BE2C (cell line): ENCODE data around the gene TBX3.
A peak's percentile ranks its signal among the peaks of the same experiment; 100 is the strongest.

Experiments
- DNase-seq: peaks from one replicate; pipeline ENCODE4 v3.0.0-alpha.2; 2020
- H3K27me3 ChIP-seq: fragments of 250-450 bp; sonication (Bioruptor Pico); 2 replicates; pipeline ENCODE4 v1.5.1; 2020; ENCODE audit warnings: mild to moderate bottlenecking
- H3K36me3 ChIP-seq: fragments of 250-450 bp; sonication (Bioruptor Pico); 2 replicates; pipeline ENCODE4 v1.5.1; 2020; ENCODE audit warnings: mild to moderate bottlenecking
- H3K4me1 ChIP-seq: fragments of 250-450 bp; sonication (Bioruptor Pico); 2 replicates; pipeline ENCODE4 v1.5.1; 2020
- H3K4me3 ChIP-seq: 2 replicates; pipeline ENCODE4 v1.5.1; 2011; ENCODE audit warnings: low read depth, low read length
- H3K9me3 ChIP-seq: fragments of 250-450 bp; sonication (Bioruptor Pico); 2 replicates; pipeline ENCODE4 v1.5.1; 2020
- TF ChIP-seq, protein P1 (sequence below): IDR thresholded peaks from 2 replicates; pipeline ENCODE4 v1.5.1; 2012; ENCODE audit warnings: mild to moderate bottlenecking, low read depth, low read length

The TBX3 gene

DNA sequence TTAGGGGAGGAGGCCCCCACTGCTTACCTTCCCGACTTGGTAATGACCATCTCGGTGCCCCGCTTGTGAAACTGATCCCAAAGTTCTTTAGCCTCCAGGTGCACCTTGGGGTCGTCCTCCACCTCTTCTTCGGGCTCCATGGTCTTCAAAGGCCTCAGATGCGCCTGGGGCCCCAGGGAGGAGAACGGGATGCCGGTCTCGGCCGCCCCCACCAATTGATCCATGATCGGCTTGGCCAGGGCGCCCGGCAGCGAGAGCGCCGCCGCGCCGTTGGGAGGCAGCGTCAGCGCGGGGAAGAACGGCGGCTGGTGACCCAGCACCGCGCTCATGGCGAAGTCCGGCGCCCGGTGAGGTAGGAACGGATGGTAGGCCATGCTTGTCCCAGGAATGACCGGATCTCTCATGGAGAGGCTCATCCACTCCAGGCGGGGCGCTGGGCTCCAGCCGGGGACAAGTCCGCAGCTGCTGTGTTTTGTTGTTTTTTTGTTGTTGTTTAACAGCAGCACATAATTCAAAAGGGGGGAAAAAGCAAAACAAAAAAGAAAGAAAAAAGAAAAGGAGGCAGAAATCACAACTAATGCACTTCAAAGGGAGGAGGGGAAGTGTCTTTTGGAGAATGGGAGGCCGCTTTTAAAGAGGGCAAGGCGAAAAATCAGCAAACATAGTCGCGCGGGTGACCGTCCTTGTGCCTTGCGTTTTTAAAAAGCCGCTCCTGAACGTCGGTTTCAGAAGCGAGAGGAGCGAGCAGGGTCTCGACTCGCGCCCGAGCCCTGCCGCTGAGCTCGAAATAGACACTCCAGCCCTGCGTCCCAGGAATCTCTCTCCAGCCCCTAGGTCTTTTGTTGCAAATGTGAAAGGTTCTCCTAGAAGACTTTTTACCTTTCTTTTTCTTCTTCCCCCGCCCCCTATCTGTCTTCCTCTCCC lies 928 bp downstream of the TBX3 start:
- peak overlapping the region; percentile 91 for H3K4me3 ChIP-seq
- H3K36me3 ChIP-seq = peaks cover 47% of the 10 kb centered on the region
- no peak for DNase-seq
- H3K4me1 ChIP-seq = peaks cover 5% of the 10 kb centered on the region
- no peaks in the 10 kb centered on the region for H3K9me3 ChIP-seq
- no peaks in the 10 kb centered on the region for H3K27me3 ChIP-seq
- TF ChIP-seq, protein P1, sequence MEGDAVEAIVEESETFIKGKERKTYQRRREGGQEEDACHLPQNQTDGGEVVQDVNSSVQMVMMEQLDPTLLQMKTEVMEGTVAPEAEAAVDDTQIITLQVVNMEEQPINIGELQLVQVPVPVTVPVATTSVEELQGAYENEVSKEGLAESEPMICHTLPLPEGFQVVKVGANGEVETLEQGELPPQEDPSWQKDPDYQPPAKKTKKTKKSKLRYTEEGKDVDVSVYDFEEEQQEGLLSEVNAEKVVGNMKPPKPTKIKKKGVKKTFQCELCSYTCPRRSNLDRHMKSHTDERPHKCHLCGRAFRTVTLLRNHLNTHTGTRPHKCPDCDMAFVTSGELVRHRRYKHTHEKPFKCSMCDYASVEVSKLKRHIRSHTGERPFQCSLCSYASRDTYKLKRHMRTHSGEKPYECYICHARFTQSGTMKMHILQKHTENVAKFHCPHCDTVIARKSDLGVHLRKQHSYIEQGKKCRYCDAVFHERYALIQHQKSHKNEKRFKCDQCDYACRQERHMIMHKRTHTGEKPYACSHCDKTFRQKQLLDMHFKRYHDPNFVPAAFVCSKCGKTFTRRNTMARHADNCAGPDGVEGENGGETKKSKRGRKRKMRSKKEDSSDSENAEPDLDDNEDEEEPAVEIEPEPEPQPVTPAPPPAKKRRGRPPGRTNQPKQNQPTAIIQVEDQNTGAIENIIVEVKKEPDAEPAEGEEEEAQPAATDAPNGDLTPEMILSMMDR = no peak

- Histone ChIP-seq H3K27me3 (no peaks in the 10 kb centered on the region), H3K9me3 (no peaks in the 10 kb centered on the region), H3K4me3 (peak overlapping the region; percentile 91), H3K36me3 (peaks cover 55% of the 10 kb centered on the region), H3K4me1 (peaks cover 8% of the 10 kb centered on the region)
- DNase-seq = no peak
- TF ChIP-seq, protein P1 = no peak
Observed at GRCh38 chr12:114682106-114682784, 1.7 kb downstream of the TBX3 start.

DNA sequence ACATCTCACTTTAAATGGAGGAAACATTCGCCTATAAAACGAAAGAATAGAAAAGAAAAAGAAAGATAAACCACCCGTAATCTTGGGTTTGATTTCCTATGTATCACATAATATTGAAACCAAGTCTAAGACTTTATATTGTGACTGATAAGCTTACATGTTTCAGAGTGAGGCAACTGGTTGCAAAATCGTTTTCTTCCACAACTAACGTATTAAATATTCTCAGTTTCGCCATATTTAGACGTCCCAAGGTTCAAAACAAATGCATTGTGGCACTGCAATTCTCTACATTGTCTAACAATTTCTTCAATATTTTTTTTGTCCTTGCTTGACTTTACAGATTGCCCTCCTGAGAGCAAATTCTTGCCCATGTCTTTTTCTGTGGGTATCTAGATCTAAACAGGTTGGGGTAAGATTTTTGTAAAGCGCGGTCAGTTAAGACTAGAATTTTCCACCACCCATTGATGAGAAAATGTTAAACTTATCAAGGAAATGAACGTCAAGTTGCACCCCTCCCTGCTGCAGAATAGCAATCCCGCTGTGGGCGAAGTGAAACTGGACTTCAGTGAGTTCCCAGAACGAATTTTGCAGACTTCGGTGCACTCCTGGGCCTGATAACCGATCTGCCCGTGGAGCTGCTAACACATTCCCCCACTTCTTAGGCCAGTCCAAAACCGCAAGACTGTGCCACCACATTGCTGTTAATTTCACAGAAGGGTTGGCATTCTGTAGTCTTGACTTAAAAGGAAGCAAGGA lies 2.7 kb downstream of the TBX3 start:
- no peaks in the 10 kb centered on the region for H3K27me3 ChIP-seq
- DNase-seq = no peak
- H3K4me3 ChIP-seq = peak overlapping the region; percentile 91
- TF ChIP-seq, protein P1 = no peak
- H3K9me3 ChIP-seq = no peaks in the 10 kb centered on the region
- H3K36me3 ChIP-seq = peaks cover 64% of the 10 kb centered on the region
- peaks cover 14% of the 10 kb centered on the region for H3K4me1 ChIP-seq

DNA sequence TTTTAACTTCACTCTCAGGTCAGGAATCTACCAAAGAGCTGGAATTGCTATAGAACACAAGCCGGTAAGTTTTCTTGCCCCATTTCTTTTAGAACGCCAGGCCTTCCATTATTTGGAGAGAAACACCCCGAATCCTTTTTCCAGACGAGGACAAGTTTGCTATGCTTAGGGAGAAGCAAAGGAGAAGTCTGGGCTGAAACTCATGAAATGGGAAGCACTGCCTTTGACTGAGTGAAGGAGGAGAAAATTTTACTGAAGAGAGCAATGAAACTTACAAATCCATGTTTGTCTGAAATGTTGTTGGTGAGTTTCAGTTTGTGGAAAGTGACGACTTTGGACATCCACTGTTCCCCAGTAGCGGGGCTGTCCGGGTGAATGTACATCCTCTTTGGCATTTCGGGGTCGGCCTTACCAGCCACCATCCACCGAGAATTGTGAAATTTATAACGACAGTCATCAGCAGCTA lies 3.3 kb downstream of the TBX3 start:
- peaks cover 20% of the 10 kb centered on the region for H3K4me1 ChIP-seq
- TF ChIP-seq, protein P1 = no peak
- H3K9me3 ChIP-seq = no peaks in the 10 kb centered on the region
- DNase-seq = no peak
- H3K4me3 ChIP-seq = peak overlapping the region; percentile 91
- no peaks in the 10 kb centered on the region for H3K27me3 ChIP-seq
- H3K36me3 ChIP-seq = peaks cover 71% of the 10 kb centered on the region

GRCh38 chr12:114679942-114680341 lies 4.0 kb downstream of the TBX3 start:
- H3K4me1 ChIP-seq = peaks cover 16% of the 10 kb centered on the region
- peak overlapping the region; percentile 91 for H3K4me3 ChIP-seq
- H3K27me3 ChIP-seq = no peaks in the 10 kb centered on the region
- TF ChIP-seq, protein P1 = no peak
- no peak for DNase-seq
- peaks cover 76% of the 10 kb centered on the region for H3K36me3 ChIP-seq
- H3K9me3 ChIP-seq = no peaks in the 10 kb centered on the region
